Measurements from ENCODE around the gene CDH26.

CDH26 gene

GRCh38 chr20:59977086-59977485 is 18.9 kb downstream of the CDH26 start:
- DNase-seq (ENCODE audit: extremely low read depth in 1 of 2, low read depth in 1 of 2): no peak

- DNase-seq (ENCODE audit: extremely low read depth in 1 of 2, low read depth in 1 of 2): no peak
Observed at GRCh38 chr20:59983076-59983475, 24.9 kb downstream of the CDH26 start.

GRCh38 chr20:59984541-59984940 is 26.3 kb downstream of the CDH26 start:
- no peak for DNase-seq (ENCODE audit: extremely low read depth in 1 of 2, low read depth in 1 of 2)

GRCh38 chr20:59985164-59985563 is 26.9 kb downstream of the CDH26 start:
- DNase-seq (ENCODE audit: extremely low read depth in 1 of 2, low read depth in 1 of 2): no peak

- no peak for DNase-seq (ENCODE audit: extremely low read depth in 1 of 2, low read depth in 1 of 2)
Observed at GRCh38 chr20:59985864-59986263, 27.6 kb downstream of the CDH26 start.

- no peak for DNase-seq (ENCODE audit: extremely low read depth in 1 of 2, low read depth in 1 of 2)
Observed at GRCh38 chr20:59987135-59987534, 28.9 kb downstream of the CDH26 start.

- DNase-seq (ENCODE audit: extremely low read depth in 1 of 2, low read depth in 1 of 2): no peak
Observed at GRCh38 chr20:59988141-59988540, 29.9 kb downstream of the CDH26 start.

GRCh38 chr20:59992526-59993084 is 34.4 kb downstream of the CDH26 start:
- DNase-seq (ENCODE audit: extremely low read depth in 1 of 2, low read depth in 1 of 2): no peak

- DNase-seq (ENCODE audit: extremely low read depth in 1 of 2, low read depth in 1 of 2): no peak
Observed at GRCh38 chr20:59993736-59994430, 35.7 kb downstream of the CDH26 start.

- no peak for DNase-seq (ENCODE audit: extremely low read depth in 1 of 2, low read depth in 1 of 2)
Observed at GRCh38 chr20:59994697-59995122, 36.5 kb downstream of the CDH26 start.

- no peak for DNase-seq (ENCODE audit: extremely low read depth in 1 of 2, low read depth in 1 of 2)
Observed at GRCh38 chr20:59996108-59996507, 37.9 kb downstream of the CDH26 start.

- DNase-seq (ENCODE audit: extremely low read depth in 1 of 2, low read depth in 1 of 2): no peak
Observed at GRCh38 chr20:59997896-59998295, 39.7 kb downstream of the CDH26 start.

- DNase-seq (ENCODE audit: extremely low read depth in 1 of 2, low read depth in 1 of 2): no peak
Observed at GRCh38 chr20:59999502-59999901, 41.3 kb downstream of the CDH26 start.

- no peak for DNase-seq (ENCODE audit: extremely low read depth in 1 of 2, low read depth in 1 of 2)
Observed at GRCh38 chr20:60000271-60001042, 42.2 kb downstream of the CDH26 start.

GRCh38 chr20:60001108-60001507 is 42.9 kb downstream of the CDH26 start:
- DNase-seq (ENCODE audit: extremely low read depth in 1 of 2, low read depth in 1 of 2): no peak

- no peak for DNase-seq (ENCODE audit: extremely low read depth in 1 of 2, low read depth in 1 of 2)
Observed at GRCh38 chr20:60003776-60004175, 45.6 kb downstream of the CDH26 start.

- DNase-seq (ENCODE audit: extremely low read depth in 1 of 2, low read depth in 1 of 2): no peak
Observed at GRCh38 chr20:60006261-60006660, 48.0 kb downstream of the CDH26 start.

GRCh38 chr20:60007464-60007863 is 49.2 kb downstream of the CDH26 start:
- no peak for DNase-seq (ENCODE audit: extremely low read depth in 1 of 2, low read depth in 1 of 2)

GRCh38 chr20:60008130-60008808 is 50.0 kb downstream of the CDH26 start:
- DNase-seq (ENCODE audit: extremely low read depth in 1 of 2, low read depth in 1 of 2): no peak

- DNase-seq (ENCODE audit: extremely low read depth in 1 of 2, low read depth in 1 of 2): no peak
Observed at GRCh38 chr20:60009318-60009717, 51.1 kb downstream of the CDH26 start.

- DNase-seq (ENCODE audit: extremely low read depth in 1 of 2, low read depth in 1 of 2): no peak
Observed at GRCh38 chr20:60009826-60010616, 51.8 kb downstream of the CDH26 start.
